GM19025 (cell line): ENCODE data around the gene PLOD1.
"Not testable (repeated sequence)": the region's sequence is repeated elsewhere in the genome, so short reads cannot be mapped to it uniquely, and the experiment has no call there.

Source experiments
- ATAC-seq: cut with Tn5 transposase; IDR thresholded peaks from one replicate; pipeline ENCODE4 v1.9.1; 2021; ENCODE audit warnings: mild to moderate bottlenecking, low read depth, moderate library complexity; ENCODE audit not compliant: unreplicated experiment

Gene PLOD1

DNA sequence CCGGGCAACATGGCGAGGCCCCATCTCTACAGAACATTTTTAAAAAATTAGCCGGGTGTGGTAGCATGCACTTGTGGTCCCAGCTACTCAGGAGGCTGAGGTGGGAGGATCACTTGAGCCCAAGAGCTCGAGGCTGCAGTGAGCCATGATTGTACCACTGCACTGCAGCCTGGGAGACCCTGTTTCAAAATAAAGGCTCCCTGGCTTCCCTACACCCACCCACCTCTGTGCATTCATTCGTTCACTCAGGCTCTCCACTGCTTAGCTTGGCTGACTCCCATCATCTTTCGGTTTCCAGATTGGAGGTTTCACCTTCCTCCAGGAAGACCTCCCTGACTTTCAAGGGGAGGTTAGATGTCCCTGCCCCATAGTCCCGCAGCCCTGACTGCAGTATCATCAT lies 22.5 kb upstream of the PLOD1 start:
- no peak for ATAC-seq

DNA sequence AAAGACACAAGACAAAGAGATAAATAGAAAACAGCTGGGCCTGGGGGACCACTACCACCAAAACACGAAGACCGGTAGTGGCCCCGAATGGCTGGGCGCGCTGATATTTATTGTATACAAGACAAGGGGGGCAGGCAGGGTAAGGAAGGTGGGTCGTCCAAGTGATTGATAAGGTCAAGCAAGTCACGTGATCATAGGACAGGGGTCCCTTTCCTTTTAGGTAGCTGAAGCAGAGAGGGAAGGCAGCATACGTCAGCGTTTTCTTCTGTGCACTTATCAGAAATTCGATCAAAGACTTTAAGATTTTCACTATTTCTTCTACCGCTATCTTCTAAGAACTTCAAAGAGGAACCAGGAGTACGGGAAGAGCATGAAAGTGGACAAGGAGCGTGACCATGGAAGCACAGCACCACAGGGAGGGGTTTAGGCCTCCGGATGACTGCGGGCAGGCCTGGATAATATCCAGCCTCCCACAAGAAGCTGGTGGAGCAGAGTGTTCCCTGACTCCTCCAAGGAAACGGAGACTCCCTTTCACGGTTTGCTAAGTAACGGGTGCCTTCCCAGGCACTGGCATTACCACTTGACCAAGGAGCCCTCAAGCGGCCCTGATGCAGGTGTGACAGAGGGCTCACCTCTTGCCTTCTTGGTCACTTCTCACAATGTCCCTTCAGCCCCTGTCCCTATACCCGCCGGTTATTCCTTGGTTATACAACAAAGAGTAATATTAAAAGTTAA lies 21.9 kb upstream of the PLOD1 start:
- not testable (repeated sequence) for ATAC-seq

DNA sequence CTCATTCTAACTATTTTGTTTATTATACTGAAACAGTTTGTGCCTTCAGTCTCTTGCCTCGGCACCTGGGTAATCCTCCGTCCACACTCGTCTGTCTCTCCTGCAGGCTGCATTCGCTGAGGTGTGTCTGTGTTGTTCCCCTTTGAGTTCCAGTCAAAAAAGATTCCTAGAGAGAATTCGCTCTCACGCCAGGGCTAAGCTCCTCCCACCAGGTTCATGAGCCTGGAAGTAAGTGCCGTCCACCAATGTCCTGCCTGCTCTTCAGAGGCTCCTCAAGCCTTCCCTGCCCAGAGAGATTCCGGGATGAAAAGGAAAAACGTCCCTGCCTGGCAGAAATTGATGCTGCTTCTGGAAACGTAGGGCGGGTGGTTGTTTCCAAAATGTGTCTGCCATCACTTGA lies 21.2 kb upstream of the PLOD1 start:
- ATAC-seq, result no peak

DNA sequence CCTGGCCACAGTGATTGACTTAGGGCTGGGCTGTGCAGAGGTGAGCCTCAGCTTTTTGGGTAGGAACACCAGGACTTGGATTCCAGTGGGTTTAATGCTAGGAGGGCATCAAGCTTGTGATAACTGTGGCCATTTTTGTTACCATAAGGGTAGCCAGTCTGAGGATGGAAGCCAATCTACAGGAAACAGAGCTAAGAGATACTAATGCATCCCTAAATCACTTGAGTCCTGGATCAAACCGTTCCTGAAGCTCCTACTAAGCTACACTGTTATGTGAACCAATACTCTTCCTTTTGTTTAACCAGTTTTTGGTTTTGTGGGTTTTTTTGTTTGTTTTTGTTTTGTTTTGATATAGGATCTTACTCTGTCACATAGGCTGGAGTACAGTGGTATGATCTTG lies 20.5 kb upstream of the PLOD1 start:
- no peak for ATAC-seq

DNA sequence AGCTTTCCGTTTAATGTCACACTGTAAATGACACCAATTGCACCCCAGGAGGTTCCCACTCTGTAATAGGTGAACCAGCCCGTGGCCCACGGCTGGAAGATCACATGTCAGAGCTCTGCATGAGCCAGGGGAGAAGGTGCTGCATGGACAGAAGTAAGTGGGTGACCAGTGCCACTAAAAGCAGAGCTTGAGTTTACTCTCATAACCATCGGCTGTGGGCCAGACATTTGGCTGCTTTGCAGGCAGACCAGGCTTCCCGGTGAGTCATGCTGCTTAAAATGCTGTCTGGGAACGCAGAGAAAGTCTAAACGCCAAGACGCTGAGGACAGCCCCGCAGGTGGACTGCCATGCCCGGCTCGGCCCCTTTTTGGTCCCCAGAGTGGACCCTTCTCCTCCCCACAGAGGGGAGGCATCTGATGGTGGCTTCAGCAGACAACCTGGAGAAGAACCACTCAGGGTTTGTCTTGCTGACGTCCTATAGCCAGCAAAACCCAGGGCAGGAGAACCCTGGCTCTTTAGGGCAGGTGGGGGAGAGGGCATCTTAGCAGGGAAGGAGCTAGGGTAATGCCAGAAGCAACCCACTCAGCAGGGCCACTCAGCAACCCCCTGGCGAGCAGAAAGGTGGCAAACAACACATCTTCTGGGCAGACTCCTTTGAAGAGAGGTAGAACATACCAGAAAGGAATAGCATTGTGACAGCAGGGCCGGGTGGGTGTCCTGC lies 15.6 kb upstream of the PLOD1 start:
- no peak for ATAC-seq

DNA sequence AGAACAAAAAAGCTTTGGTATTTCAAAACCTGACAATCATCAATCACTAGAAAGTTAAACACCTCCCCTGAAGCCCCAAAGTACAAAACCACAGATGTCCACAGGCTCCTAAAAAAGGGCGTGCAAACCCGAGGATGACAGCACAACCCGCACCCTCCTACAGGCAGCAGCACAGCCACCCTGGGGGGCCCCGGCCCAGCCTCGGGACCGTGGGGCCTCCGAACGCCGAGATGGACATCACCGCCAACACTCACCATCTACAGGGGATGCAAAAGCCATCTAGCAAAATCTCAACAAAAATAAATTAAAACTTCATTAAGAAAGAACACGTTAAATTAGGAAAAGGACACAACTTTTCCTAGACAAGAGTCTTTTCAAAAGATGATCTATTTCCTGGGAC lies 14.9 kb upstream of the PLOD1 start:
- no peak for ATAC-seq

DNA sequence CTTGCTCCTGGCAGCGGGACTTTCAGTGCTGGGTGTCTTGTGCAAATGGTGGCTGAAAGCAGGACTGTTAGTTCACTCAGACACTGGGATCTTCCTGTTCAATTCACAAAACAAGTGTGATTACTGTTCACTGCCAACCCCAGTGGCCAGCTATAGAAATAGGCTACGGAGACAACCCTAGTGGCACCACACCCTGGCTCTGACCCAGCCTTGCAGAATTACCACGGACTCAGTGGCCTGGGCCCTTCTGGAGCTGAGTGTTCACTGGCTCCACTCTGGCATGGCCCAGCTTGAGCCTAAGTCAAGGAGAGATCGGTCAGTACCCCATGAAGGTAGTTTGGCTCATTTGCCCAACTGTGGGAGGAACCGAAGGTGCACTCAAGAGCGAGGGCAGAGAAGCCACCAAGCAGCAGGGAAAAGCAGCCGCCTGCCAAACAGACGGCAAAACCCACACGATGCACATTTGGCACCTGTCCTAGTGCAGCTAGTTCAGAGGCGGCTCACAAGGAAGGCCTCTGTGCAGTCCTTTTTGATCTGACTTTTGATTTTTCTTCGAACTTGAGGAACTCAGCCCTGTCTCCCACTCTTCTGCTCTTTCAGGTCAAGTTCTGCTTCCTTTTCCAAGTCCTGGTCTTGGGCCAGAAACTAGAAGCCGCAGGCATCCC lies 14.1 kb upstream of the PLOD1 start:
- ATAC-seq, result no peak

DNA sequence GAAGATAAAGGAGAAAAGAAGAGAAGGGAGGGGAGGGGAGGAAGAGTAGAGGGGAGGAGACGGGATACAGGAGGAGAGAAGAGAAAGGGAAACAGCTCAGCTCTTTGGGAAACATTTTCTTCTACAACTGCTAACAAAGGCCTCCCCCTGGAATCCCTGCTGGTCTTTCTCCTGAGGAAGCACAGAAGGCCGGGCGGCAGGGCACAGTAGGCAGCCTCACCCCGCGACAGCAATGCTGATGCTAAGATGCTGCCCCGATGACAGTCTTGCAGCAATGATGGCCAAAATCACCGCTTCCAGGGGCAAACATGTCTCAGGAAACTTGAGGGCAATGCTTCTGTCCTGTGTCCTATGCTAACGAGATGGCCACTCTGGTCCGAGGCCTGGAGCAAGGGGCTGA lies 13.5 kb upstream of the PLOD1 start:
- ATAC-seq, result no peak

DNA sequence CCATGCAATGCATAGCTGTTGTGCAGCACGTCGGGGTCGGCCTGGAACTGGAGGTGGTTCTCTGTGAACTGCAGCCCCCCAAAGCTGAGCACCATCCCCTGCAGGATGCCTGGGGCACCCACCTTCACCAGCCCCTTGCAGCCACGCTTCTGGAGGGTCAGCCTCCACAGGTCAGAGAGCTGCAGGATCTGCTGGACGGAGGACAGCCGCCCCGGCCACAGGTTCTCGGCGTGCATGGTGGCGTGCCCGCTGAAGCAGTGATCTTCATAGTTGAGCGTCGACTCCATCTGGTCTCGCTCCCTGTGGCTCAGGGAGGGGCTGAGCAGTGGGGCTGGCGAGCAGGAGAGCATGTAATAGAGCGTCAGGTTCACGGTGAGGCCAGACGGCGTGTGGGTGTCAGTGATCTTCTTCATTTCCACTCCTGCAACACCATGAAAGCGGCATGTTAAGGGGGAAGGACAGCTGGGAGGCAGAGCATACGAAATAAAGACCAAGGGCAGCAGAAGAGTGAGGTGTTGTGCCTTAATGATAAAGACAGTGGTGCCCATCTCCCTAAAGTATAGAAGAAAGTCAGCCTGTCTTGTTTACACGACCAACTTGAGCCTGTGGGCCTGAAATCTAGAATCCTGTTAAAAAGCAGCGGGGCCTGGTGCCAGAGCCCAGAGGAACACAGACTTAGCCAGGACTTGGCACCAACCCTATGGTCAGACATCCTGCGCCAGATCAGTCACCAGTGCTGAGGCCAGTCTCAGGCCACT lies 11.3 kb upstream of the PLOD1 start:
- no peak for ATAC-seq

DNA sequence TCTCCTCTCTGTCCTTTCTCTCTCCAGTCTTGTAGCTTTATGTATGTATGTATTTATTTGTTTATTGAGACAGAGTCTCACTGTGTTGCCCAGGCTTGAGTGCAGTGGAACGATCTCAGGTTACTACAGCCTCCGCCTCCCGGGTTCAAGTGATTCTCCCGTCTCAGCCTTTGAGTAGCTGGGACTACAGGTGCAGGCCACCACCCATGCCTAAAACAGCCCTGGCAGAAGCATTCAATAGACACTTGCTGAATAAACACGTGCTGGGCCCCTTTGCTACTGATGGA lies 10.7 kb upstream of the PLOD1 start:
- no peak for ATAC-seq

DNA sequence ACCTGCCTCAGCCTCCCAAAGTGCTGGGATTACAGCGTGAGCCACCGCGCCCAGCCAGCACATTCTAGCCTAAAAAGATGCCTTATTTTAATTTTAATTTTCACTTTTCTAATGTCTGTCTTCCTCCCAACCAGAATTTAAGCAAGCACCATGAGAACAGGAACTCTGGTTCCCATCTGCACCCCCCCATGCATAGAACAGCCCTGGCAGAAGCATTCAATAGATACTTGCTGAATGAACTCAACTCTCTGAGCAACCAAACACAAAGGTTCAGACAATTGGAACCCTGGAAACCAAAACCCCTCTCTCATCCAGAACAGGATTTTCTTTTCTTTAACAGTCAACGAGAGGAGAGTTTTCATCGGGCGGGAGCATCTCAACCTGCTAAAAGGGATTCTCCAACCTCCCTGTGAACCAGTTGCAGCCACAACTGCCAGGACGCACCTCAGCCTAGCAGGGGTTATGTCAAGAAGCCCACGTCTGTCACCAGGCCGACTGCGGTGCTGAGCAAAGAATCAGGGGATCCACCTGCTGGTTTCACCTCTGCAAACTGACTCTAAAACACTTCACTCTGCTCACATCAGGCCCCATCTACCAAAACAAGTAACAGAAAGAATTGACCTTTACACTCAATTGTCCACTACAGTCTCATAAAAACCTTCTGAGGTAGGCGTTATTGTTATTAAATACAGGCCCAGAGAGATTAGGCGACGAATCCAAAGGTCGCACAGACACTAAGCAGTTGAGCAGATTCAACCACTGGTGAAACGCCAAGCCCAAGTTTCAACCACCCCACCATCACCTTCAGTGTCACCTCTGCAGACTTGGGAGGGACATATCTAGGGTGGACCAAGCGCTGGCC lies 10.0 kb upstream of the PLOD1 start:
- ATAC-seq, result no peak

DNA sequence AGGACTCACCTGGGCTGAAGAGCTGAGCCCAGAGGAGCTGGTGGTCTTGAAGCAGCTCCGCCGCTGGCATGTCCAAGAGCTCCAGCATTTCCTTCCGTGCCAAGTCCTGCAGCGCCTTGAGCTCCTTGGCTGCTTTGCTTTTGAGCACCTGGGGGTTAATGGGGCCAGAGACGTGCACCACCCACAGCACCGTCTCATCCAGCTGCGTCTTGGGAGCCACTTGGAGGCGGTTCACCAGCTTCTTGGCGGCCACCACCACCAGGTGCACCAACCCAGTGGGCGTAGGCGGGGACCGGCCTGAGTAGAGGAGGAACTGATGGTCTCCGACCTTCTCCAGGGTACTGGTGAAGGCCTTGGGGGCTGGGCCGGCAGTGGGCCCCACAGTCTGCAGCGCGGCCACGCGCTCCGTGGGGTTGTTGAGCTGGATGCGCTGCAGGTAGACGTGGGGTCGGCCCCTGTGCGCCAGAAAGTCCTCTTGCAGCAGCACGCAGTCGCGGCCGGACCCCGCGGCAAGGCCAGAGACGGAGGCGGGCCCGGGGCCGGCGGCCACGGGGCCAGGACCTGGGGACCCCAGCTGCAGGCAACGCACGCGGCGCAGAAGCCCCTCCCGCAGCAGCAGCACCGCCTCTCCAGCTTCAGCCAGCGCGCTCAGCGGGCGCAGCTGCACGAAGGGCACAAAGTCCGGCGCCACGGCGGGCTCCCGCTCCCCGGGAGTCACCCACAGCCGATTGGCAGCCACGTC lies 9.2 kb upstream of the PLOD1 start:
- peak; percentile 8 for ATAC-seq

DNA sequence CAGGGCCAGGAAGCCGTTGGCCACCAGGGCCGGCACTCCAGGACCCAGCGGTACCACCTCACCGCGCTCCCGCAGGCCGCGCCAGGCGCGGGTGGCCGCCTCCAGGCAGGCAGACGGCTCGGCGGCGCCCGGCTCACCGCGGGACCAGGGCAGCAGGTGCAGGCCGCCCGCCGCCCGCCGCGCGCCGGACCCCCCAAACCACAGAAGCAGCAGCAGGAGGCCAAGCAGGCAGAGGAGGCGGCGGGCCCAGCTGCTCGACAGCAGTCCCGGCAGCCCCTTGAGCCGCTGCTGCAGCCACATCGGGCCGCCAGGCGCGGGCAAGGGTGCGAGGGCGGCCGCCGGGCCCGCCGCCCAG lies 8.6 kb upstream of the PLOD1 start:
- peak; percentile 26 for ATAC-seq

DNA sequence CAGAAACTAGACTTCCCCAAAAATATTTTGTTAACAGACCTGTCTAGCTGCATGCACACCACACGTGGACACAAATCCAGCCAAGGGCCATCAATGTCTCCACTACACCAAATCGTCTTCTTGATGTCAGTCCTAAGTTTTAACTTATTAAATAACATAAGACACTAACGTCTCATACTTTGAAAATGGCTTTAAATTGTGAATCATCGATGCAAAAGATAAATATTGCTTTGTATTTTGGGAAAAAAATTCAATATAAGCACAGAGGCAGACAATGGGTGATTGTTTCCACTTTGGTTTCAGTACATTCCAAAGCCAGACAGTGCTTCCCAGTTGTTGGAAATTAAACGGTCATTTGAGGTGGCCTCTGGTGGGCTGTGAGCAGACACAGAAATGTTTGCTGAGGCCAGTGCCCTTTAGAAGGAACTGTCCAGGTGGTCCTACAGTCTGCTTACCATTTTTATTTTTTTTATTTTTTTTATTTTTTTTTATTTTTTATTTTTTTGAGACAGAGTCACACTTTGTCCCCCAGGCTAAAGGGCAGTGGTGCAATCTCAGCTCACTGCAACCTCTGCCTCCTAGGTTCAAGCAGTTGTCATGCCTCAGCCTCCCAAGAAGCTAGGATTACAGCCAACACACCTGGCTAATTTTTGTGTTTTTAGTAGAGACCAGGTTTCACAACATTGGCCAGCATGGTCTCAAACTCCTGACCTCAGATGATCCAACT lies 6.5 kb upstream of the PLOD1 start:
- no peak for ATAC-seq

DNA sequence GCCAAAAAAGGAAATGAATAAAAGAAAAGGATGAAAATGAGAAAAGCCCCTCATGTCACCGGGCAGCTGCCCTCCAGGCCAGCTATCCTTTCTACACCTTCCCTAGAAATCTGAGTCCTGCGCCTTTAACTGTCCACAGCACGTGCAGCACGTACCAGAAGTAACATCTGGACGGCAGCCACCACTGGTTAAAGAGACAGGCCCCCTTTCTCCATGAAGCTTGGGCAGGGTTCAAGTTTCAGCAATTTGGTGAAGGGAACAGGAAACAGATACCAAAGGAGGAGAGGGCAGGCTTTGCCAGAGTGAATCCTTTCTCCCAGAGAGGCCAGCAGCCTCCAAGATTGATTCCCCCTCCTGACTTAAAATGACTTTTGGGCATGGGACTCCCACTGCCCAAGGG lies 4.7 kb upstream of the PLOD1 start:
- no peak for ATAC-seq

DNA sequence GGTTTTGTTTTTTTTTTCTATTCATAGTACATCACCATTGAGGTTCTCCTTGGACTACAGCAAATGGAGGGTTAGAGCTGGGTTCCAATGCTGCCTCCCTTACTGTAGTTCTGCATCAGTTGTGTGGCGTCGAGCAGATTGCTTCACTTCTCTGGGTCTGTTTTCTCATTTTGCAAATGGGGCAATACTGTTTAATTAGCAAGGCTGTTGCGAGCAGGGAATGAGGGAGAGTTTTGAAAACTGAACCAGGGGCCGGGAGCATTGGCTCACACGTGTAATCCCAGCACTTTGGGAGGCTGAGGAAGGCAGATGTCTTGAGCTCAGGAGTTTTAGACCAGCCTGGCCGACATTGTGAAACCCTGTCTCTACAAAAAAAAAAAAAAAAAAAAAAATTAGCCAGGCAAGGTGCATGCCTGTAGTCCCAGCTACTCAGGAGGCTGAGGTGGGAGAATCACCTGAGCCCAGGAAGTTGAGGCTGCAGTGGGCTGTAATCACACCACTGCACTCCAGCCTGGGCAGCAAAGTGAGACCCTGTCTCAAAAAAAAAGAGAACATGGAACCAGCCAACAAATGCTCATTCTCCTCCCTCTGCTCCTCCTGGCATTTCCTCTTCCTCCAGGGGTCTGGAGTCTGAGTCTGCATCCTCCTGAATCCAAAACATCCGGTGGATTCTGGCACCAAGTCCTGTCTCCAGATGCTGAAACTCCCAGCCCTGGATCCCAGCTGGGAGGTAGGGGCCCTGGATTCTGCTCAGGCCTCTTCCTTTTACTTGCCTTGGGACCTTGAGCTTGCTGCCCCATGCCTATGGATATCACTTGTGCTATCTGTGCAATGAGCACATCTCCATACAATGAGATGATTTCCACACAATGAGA lies 3.7 kb upstream of the PLOD1 start:
- ATAC-seq, result no peak

DNA sequence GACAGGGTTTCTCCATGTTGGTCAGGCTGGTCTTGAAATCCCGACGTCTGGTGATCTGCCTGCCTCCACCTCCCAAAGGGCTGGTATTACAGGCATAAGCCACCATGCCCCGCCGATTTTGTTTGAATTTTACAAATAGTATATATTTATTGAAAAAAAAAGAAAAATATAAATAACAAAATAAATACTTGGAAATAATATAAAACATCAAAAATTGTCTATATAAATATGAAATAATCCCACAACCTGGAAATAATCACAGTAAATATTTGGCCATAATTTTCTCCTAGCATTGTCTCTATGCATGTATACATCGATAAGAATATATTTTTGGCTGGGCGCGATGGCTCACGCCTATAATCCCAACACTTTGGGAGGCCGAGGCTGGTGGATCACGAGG lies 2.7 kb upstream of the PLOD1 start:
- ATAC-seq, result no peak

DNA sequence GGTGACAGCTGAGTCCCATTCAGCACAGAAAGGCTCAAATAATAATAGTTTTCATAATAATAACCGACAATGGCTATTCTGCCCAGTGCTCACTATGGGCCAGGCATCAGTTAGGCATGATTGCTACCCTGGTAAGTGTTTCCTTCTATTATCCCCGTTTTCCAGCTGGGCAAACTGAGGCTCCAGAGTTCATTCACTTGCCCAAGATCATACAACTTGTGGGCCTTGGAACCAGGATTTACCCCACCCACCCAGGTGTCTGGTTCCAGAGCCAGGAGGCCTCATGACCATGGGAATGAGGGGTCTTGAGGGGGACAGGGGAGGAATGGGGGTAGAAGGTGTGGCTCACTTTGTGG lies 518 bp downstream of the PLOD1 start:
- no peak for ATAC-seq
